Mesenchymal stem cell (in vitro differentiated cells and primary cell): ENCODE results near the gene SMURF1.

ENCODE experiments used
- DNase-seq: peaks from one replicate; pipeline ENCODE4 v3.0.0-alpha.2; 2013
- H2AFZ ChIP-seq: one replicate; pipeline ENCODE4 v1.6.1; 2013; ENCODE audit warnings: low read depth, mild to moderate bottlenecking, control low read depth, inconsistent platforms, low read length, moderate library complexity
- H2AK5ac ChIP-seq: 2 replicates; pipeline ENCODE4 v1.6.1; 2013; ENCODE audit warnings: low read length, moderate library complexity, mild to moderate bottlenecking, inconsistent platforms; ENCODE audit not compliant: severe bottlenecking
- H2BK120ac ChIP-seq: one replicate; pipeline ENCODE4 v1.6.1; 2013; ENCODE audit warnings: low read depth, mild to moderate bottlenecking, inconsistent platforms, low read length, moderate library complexity
- H2BK12ac ChIP-seq, 2 experiments: one replicate each; pipeline ENCODE4 v1.6.1; 2013; ENCODE audit warnings: inconsistent platforms in 2 of 2, low read length in 2 of 2, mild to moderate bottlenecking in 2 of 2, moderate library complexity in 2 of 2, control low read depth in 1 of 2
- H2BK15ac ChIP-seq: one replicate; pipeline ENCODE4 v1.6.1; 2013; ENCODE audit warnings: mild to moderate bottlenecking, low read depth, inconsistent platforms; ENCODE audit not compliant: poor library complexity, severe bottlenecking
- H2BK5ac ChIP-seq: 2 replicates; pipeline ENCODE4 v1.6.1; 2013; ENCODE audit warnings: low read depth, mild to moderate bottlenecking, low read length, control low read depth, inconsistent platforms; ENCODE audit not compliant: poor library complexity, severe bottlenecking
- H3K14ac ChIP-seq, 2 experiments: one replicate each; pipeline ENCODE4 v1.6.1; 2013; ENCODE audit warnings: inconsistent platforms in 2 of 2, low read length in 2 of 2, control low read depth in 1 of 2, mild to moderate bottlenecking in 1 of 2, moderate library complexity in 1 of 2
- H3K18ac ChIP-seq, 2 experiments: one replicate each; pipeline ENCODE4 v1.6.1; 2013; ENCODE audit warnings: inconsistent platforms in 2 of 2, low read length in 2 of 2, control low read depth in 1 of 2, low read depth in 1 of 2, mild to moderate bottlenecking in 1 of 2
- H3K23ac ChIP-seq, 2 experiments: one replicate each; pipeline ENCODE4 v1.6.1; 2013; ENCODE audit warnings: inconsistent platforms in 2 of 2, low read length in 2 of 2, mild to moderate bottlenecking in 2 of 2, moderate library complexity in 2 of 2, control low read depth in 1 of 2
- H3K27ac ChIP-seq: 2 replicates; pipeline ENCODE4 v1.5.1; 2013; ENCODE audit warnings: mild to moderate bottlenecking, moderate library complexity, low read length, control low read depth, inconsistent platforms; ENCODE audit not compliant: poor library complexity, severe bottlenecking
- H3K27me3 ChIP-seq, 2 experiments: 2 replicates each; pipeline versions ENCODE4 v1.6.1 to v1.7.0; 2013; ENCODE audit warnings: low read length in 2 of 2, mild to moderate bottlenecking in 2 of 2, moderate library complexity in 2 of 2, control low read depth in 1 of 2, inconsistent platforms in 1 of 2; ENCODE audit not compliant: control insufficient read depth in 1 of 2, insufficient read depth in 1 of 2
- H3K36me3 ChIP-seq, 2 experiments: 2 replicates each; pipeline versions ENCODE4 v1.6.1 to v1.7.0; 2013; ENCODE audit warnings: low read length in 2 of 2, control low read depth in 1 of 2, inconsistent platforms in 1 of 2, low read depth in 1 of 2, mild to moderate bottlenecking in 1 of 2; ENCODE audit not compliant: insufficient read depth in 2 of 2, control insufficient read depth in 1 of 2
- H3K4ac ChIP-seq, 2 experiments: one replicate each; pipeline ENCODE4 v1.6.1; 2013; ENCODE audit warnings: inconsistent platforms in 2 of 2, low read length in 2 of 2, mild to moderate bottlenecking in 2 of 2, moderate library complexity in 2 of 2, control low read depth in 1 of 2, low read depth in 1 of 2
- H3K4me1 ChIP-seq: 2 replicates; pipeline ENCODE4 v1.6.1; 2013; ENCODE audit warnings: low read depth, low read length, control low read depth; ENCODE audit not compliant: control insufficient read depth, insufficient read depth
- H3K4me2 ChIP-seq: 2 replicates; pipeline ENCODE4 v1.6.1; 2013; ENCODE audit warnings: low read length, mild to moderate bottlenecking, inconsistent platforms; ENCODE audit not compliant: poor library complexity, severe bottlenecking
- H3K4me3 ChIP-seq, 2 experiments: 2 replicates each; pipeline versions ENCODE4 v1.5.1 to v1.7.0; 2013; ENCODE audit warnings: low read length in 2 of 2, mild to moderate bottlenecking in 2 of 2, control low read depth in 1 of 2, low read depth in 1 of 2; ENCODE audit not compliant: insufficient read depth in 1 of 2
- H3K79me1 ChIP-seq: replicated peaks from 2 replicates; pipeline ENCODE4 v1.6.1; 2013; ENCODE audit warnings: mild to moderate bottlenecking, control low read depth, low read length, inconsistent platforms; ENCODE audit not compliant: poor library complexity, severe bottlenecking
- H3K9ac ChIP-seq: 2 replicates; pipeline ENCODE4 v1.7.0; 2013; ENCODE audit warnings: mild to moderate bottlenecking, low read length, moderate library complexity
- H3K9me3 ChIP-seq: 2 replicates; pipeline ENCODE4 v1.7.0; 2013; ENCODE audit warnings: mild to moderate bottlenecking, low read length; ENCODE audit not compliant: control insufficient read depth
- H4K8ac ChIP-seq: one replicate; pipeline ENCODE4 v1.6.1; 2013; ENCODE audit warnings: inconsistent platforms, mild to moderate bottlenecking, low read length, moderate library complexity
- H4K91ac ChIP-seq: one replicate; pipeline ENCODE4 v1.6.1; 2013; ENCODE audit warnings: mild to moderate bottlenecking, low read length, inconsistent platforms
- WGBS: methylation state at CpG from one replicate; pipeline ENCODE4 v1.1.7; 2013; ENCODE audit warnings: mixed read lengths; 5-methylcytosine and 5-hydroxymethylcytosine counted together

SMURF1 gene

DNA sequence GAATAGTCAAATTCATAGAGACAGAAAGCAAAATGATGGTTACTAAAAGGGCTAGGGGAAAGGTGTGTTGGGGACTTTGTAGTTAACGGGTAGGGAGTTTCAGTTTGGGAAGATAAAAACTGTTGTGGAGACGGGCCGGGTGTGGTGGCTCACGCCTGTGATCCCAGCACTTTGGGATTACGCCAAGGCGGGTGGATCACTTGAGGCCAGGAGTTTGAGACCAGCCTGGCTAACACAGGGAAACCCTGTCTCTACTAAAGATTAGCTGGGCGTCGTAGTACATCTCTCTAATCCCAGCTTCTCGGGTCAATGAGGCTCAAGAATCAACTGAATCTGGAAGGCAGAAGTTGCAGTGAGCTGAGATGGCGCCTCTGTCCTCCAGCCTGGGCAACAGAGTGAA lies 33.3 kb upstream of the SMURF1 start:
- Histone ChIP-seq H3K4me3 (no peak overlapping the region), H2BK12ac (no peak overlapping the region), H4K8ac (no peak overlapping the region), H3K79me1 (no peaks in the 10 kb centered on the region), H3K36me3 (no peaks in the 10 kb centered on the region), H3K9me3 (no peaks in the 10 kb centered on the region), H3K4ac (no peak overlapping the region), H2BK15ac (no peak overlapping the region), H3K4me1 (no peaks in the 10 kb centered on the region), H2BK120ac (no peak overlapping the region), H3K27ac (no peak overlapping the region), H2AFZ (no peak overlapping the region), H4K91ac (no peak overlapping the region), H3K14ac (no peak overlapping the region), H3K9ac (no peak overlapping the region), H3K27me3 (peaks cover 21 to 22% of the 10 kb centered on the region in 2 experiments), H2BK5ac (no peak overlapping the region), H3K4me2 (no peak overlapping the region), H3K18ac (no peak overlapping the region), H3K23ac (no peak overlapping the region), H2AK5ac (no peak overlapping the region)
- 88% methylated on average over 10 of the region's 10 CpGs for WGBS
- DNase-seq: no peak

DNA sequence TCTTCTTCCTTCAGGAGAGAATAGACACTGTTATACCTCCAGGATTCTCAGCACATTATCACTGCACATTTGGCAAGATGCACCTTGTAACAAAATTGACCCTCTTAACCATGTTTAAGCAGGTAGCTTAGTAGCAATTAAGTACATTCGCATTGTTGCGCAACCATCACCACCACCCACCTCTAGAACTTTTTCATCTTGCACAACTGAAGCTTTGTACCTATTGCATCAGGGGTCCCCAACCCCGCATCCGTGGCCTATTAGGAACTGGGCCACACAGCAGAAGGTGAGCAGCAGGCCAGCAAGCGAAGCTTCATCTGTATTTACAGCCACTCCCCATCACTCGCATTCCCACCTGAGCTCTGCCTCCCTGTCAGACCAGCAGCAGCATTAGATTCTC lies 29.9 kb upstream of the SMURF1 start:
- Histone ChIP-seq H3K27ac (no peak overlapping the region), H3K4ac (no peak overlapping the region), H3K9ac (no peak overlapping the region), H3K14ac (no peak overlapping the region), H2BK120ac (no peak overlapping the region), H3K23ac (no peak overlapping the region), H3K27me3 (peaks cover 7 to 12% of the 10 kb centered on the region in 2 experiments), H2BK15ac (no peak overlapping the region), H4K8ac (no peak overlapping the region), H3K4me1 (no peaks in the 10 kb centered on the region), H2AK5ac (no peak overlapping the region), H2BK12ac (no peak overlapping the region), H3K18ac (no peak overlapping the region), H3K36me3 (no peaks in the 10 kb centered on the region), H2BK5ac (no peak overlapping the region), H3K9me3 (no peaks in the 10 kb centered on the region), H2AFZ (no peak overlapping the region), H3K4me2 (no peak overlapping the region), H3K79me1 (no peaks in the 10 kb centered on the region), H3K4me3 (no peak overlapping the region), H4K91ac (no peak overlapping the region)
- 87% methylated on average over 6 of the region's 6 CpGs for WGBS
- no peak for DNase-seq

DNA sequence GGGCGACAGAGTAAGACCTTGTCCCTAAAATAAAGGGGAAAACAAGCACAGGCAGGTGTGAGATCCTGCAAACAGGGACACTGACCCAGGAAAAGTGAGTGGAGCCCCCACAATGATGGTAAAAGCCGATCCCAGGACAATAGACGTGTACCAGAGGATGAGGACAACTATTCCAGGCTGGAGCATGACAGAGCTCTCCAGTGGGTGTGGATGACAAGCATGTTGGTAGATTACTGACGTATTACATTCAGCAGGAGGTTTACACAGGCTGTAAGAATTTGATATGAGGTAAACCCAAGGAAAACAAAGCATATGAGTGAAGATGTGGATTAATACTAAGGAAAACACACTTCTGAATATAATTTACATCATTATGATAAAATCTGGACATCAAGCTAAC lies 27.8 kb upstream of the SMURF1 start:
- Histone ChIP-seq H2AFZ (no peak overlapping the region), H3K79me1 (no peaks in the 10 kb centered on the region), H2AK5ac (no peak overlapping the region), H2BK120ac (no peak overlapping the region), H2BK12ac (no peak overlapping the region), H3K23ac (no peak overlapping the region), H3K27ac (no peak overlapping the region), H3K36me3 (no peaks in the 10 kb centered on the region), H3K4me2 (no peak overlapping the region), H3K4me3 (no peak overlapping the region), H3K18ac (no peak overlapping the region), H2BK15ac (no peak overlapping the region), H4K91ac (no peak overlapping the region), H3K9me3 (no peaks in the 10 kb centered on the region), H3K27me3 (peaks cover 8 to 11% of the 10 kb centered on the region in 2 experiments), H2BK5ac (no peak overlapping the region), H3K14ac (no peak overlapping the region), H4K8ac (no peak overlapping the region), H3K9ac (no peak overlapping the region), H3K4ac (no peak overlapping the region), H3K4me1 (no peaks in the 10 kb centered on the region)
- 78% methylated on average over 4 of the region's 4 CpGs for WGBS
- no peak for DNase-seq

GRCh38 chr7:99170730-99171074 lies 26.8 kb upstream of the SMURF1 start:
- DNase-seq: no peak
- Histone ChIP-seq H3K4ac (no peak overlapping the region), H3K9me3 (no peaks in the 10 kb centered on the region), H3K4me1 (no peaks in the 10 kb centered on the region), H2AK5ac (no peak overlapping the region), H2AFZ (no peak overlapping the region), H3K14ac (no peak overlapping the region), H3K36me3 (no peaks in the 10 kb centered on the region), H3K4me2 (no peak overlapping the region), H3K4me3 (no peak overlapping the region), H4K8ac (no peak overlapping the region), H3K79me1 (no peaks in the 10 kb centered on the region), H3K23ac (no peak overlapping the region), H2BK15ac (no peak overlapping the region), H3K9ac (no peak overlapping the region), H4K91ac (no peak overlapping the region), H3K18ac (no peak overlapping the region), H3K27ac (no peak overlapping the region), H2BK5ac (no peak overlapping the region), H2BK120ac (no peak overlapping the region), H2BK12ac (no peak overlapping the region), H3K27me3 (peaks cover 8% of the 10 kb centered on the region in 2 experiments)
- 97% methylated on average over 3 of the region's 3 CpGs for WGBS
